Lung (tissue), 12 donors: ENCODE results near the gene TMEM100. TPM values are rescaled to one million over a fixed set of nuclear protein-coding genes. Genes with fewer than 3 reads are reported as not detected.

Source experiments
- ATAC-seq: fragments of 200-7000 bp; cut with Tn5 transposase; one replicate; pipeline ENCODE4 v1.9.1; 2020; ENCODE audit warnings: moderate number of reproducible peaks; ENCODE audit not compliant: insufficient read depth, low FRiP score
- DNase-seq, 3 donors: peaks; one replicate each; pipeline ENCODE4 v3.0.0-alpha.2; 2013 to 2017
- H3K27ac ChIP-seq, 2 donors: one replicate each; pipeline ENCODE4 v1.5.1; 2013; ENCODE audit warnings: mild to moderate bottlenecking in 2 of 2, moderate library complexity in 2 of 2, control low read depth in 1 of 2, inconsistent platforms in 1 of 2, low read depth in 1 of 2, low read length in 1 of 2
- H3K27me3 ChIP-seq, 3 donors: one replicate each; pipeline ENCODE4 v1.5.1; 2013; ENCODE audit warnings: low read length in 2 of 3; ENCODE audit not compliant: control insufficient read depth in 3 of 3, insufficient read depth in 3 of 3
- H3K36me3 ChIP-seq, 4 donors: one replicate each; pipeline ENCODE4 v1.5.1; 2013; ENCODE audit warnings: low read length in 4 of 4, mild to moderate bottlenecking in 1 of 4, moderate library complexity in 1 of 4; ENCODE audit not compliant: control insufficient read depth in 4 of 4, insufficient read depth in 4 of 4
- H3K4me1 ChIP-seq, 5 donors: one replicate each; pipeline ENCODE4 v1.5.1; 2013; ENCODE audit warnings: low read length in 5 of 5, mild to moderate bottlenecking in 2 of 5, moderate library complexity in 1 of 5; ENCODE audit not compliant: control insufficient read depth in 5 of 5, insufficient read depth in 5 of 5
- H3K4me3 ChIP-seq: one replicate; pipeline ENCODE4 v1.5.1; 2013; ENCODE audit warnings: mild to moderate bottlenecking, control low read depth, moderate library complexity
- H3K9ac ChIP-seq, 2 donors: one replicate each; pipeline ENCODE4 v1.5.1; 2013; ENCODE audit warnings: low read length in 2 of 2, control low read depth in 1 of 2; ENCODE audit not compliant: insufficient read depth in 1 of 2
- H3K9me3 ChIP-seq, 4 donors: one replicate each; pipeline ENCODE4 v1.5.1; 2013; ENCODE audit warnings: low read length in 3 of 4, mild to moderate bottlenecking in 1 of 4, moderate library complexity in 1 of 4; ENCODE audit not compliant: control insufficient read depth in 4 of 4, insufficient read depth in 3 of 4
- CTCF ChIP-seq: IDR thresholded peaks from 2 replicates; pipeline ENCODE4 v1.5.1; 2012; ENCODE audit warnings: mild to moderate bottlenecking; ENCODE audit errors: control extremely low read depth, extremely low read depth
- WGBS, 2 donors: extraction: QIAGEN DNeasy Blood & Tissue Kit; methylation state at CpG; one replicate each; pipeline ENCODE4 v1.1.7; 2013; 5-methylcytosine and 5-hydroxymethylcytosine counted together
- polyA plus RNA-seq, 2 donors: library from polyadenylated mRNA; stranded (reverse); fragments of 200-250 nt; gene quantifications; one replicate each; pipeline ENCODE4 v1.2.1, GENCODE V29; 2013
- total RNA-seq, 2 donors: library from RNA; depleted of rRNA in 1 of 2; stranded (reverse); fragments of >200 nt in 1 of 2; gene quantifications; one replicate each; pipeline ENCODE4 v1.2.1, GENCODE V29; 2014 to 2021
- donor health status: control.
- donor health status: control.
- donor health status: Bipolar disorder and iron deficiency.
- donor health status: healthy.
- donor health status: DM: yes; HTN: yes; CAD: no.

TMEM100 gene
- total and polyA plus RNA-seq, 4 donors: 63.6 to 127 (median 83.4) TPM

GRCh38 chr17:55745258-55745657 is 22.6 kb upstream of the TMEM100 start:
- WGBS, 2 donors: 96 to 100% methylated on average over 1 of the region's 1 CpG
- Histone ChIP-seq H3K36me3 (no peaks in the 10 kb centered on the region), H3K9me3 (no peaks in the 10 kb centered on the region), H3K27ac (no peak overlapping the region), H3K4me3 (no peak overlapping the region), H3K27me3 (no peaks in the 10 kb centered on the region), H3K4me1 (no peaks in the 10 kb centered on the region), H3K9ac (no peak overlapping the region)
- DNase-seq (no peak), ATAC-seq (no peak)
- no peak for TF ChIP-seq CTCF

GRCh38 chr17:55743103-55743679 is 20.5 kb upstream of the TMEM100 start:
- DNase-seq (peak; percentile 8 to 51 (median 41)), ATAC-seq (no peak)
- Histone ChIP-seq H3K4me1 (no peaks in the 10 kb centered on the region), H3K4me3 (no peak overlapping the region), H3K27me3 (no peaks in the 10 kb centered on the region), H3K27ac (no peak overlapping the region), H3K36me3 (no peaks in the 10 kb centered on the region), H3K9ac (no peak overlapping the region), H3K9me3 (no peaks in the 10 kb centered on the region)
- no peak for TF ChIP-seq CTCF
- WGBS, 2 donors: 54 to 70% methylated on average over 3 of the region's 3 CpGs

GRCh38 chr17:55742272-55743102 is 19.8 kb upstream of the TMEM100 start:
- ATAC-seq (no peak), DNase-seq (no peak)
- WGBS, 2 donors: 67 to 81% methylated on average over 12 of the region's 12 CpGs
- Histone ChIP-seq H3K4me1 (no peaks in the 10 kb centered on the region), H3K9me3 (no peaks in the 10 kb centered on the region), H3K36me3 (no peaks in the 10 kb centered on the region), H3K9ac (no peak overlapping the region), H3K27me3 (no peaks in the 10 kb centered on the region), H3K4me3 (no peak overlapping the region), H3K27ac (no peak overlapping the region)
- TF ChIP-seq CTCF: no peak
